Measurements from ENCODE around the gene ANXA4. TPM values are rescaled to one million over a fixed set of nuclear protein-coding genes. Genes with fewer than 3 reads are reported as not detected.

Gene ANXA4
- total and polyA plus RNA-seq, 2 of the 13 experiments (the other 11 are each of a cell fraction or from before 2014, with no cell fraction given), result 155 to 168 TPM

- TF ChIP-seq MLXIP (CRISPR knock-in tag; IDR thresholded peaks at IDR 0.05; ENCODE audit: borderline replicate concordance), result peak; percentile 13
- TF ChIP-seq ZNF317 (CRISPR knock-in tag; IDR thresholded peaks at IDR 0.05), result no peak; the same call in 1 of the 2 replicates
- TF ChIP-seq PPARG (CRISPR knock-in tag; conservative IDR thresholded peaks at IDR 0.05), result no peak; the same call in 1 of the 2 replicates
- TF ChIP-seq RBAK (CRISPR knock-in tag; IDR thresholded peaks at IDR 0.05), result no peak
- TF ChIP-seq ZNF567 (CRISPR knock-in tag; IDR thresholded peaks at IDR 0.05; ENCODE audit: borderline replicate concordance), result peak; percentile 92
- TF ChIP-seq RAD21 (CRISPR knock-in tag; IDR thresholded peaks at IDR 0.05), result peak; percentile 11; the same call in 1 of the 2 replicates
- TF ChIP-seq ZGPAT (CRISPR knock-in tag; IDR thresholded peaks at IDR 0.05), result peak; percentile 97; the same call in 1 of the 2 replicates
- peak; percentile 71 for TF ChIP-seq HOXA3 (CRISPR knock-in tag; IDR thresholded peaks at IDR 0.05)
- no peak for TF ChIP-seq ATRX (CRISPR knock-in tag; IDR thresholded peaks at IDR 0.05; ENCODE audit: borderline replicate concordance)
- no peak; the same call in 1 of the 2 replicates for TF ChIP-seq ZMYM3 (CRISPR knock-in tag; IDR thresholded peaks at IDR 0.05)
- TF ChIP-seq, protein P1, sequence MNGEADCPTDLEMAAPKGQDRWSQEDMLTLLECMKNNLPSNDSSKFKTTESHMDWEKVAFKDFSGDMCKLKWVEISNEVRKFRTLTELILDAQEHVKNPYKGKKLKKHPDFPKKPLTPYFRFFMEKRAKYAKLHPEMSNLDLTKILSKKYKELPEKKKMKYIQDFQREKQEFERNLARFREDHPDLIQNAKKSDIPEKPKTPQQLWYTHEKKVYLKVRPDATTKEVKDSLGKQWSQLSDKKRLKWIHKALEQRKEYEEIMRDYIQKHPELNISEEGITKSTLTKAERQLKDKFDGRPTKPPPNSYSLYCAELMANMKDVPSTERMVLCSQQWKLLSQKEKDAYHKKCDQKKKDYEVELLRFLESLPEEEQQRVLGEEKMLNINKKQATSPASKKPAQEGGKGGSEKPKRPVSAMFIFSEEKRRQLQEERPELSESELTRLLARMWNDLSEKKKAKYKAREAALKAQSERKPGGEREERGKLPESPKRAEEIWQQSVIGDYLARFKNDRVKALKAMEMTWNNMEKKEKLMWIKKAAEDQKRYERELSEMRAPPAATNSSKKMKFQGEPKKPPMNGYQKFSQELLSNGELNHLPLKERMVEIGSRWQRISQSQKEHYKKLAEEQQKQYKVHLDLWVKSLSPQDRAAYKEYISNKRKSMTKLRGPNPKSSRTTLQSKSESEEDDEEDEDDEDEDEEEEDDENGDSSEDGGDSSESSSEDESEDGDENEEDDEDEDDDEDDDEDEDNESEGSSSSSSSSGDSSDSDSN (CRISPR knock-in tag; IDR thresholded peaks at IDR 0.05), result peak; percentile 99
- TF ChIP-seq, protein P2, sequence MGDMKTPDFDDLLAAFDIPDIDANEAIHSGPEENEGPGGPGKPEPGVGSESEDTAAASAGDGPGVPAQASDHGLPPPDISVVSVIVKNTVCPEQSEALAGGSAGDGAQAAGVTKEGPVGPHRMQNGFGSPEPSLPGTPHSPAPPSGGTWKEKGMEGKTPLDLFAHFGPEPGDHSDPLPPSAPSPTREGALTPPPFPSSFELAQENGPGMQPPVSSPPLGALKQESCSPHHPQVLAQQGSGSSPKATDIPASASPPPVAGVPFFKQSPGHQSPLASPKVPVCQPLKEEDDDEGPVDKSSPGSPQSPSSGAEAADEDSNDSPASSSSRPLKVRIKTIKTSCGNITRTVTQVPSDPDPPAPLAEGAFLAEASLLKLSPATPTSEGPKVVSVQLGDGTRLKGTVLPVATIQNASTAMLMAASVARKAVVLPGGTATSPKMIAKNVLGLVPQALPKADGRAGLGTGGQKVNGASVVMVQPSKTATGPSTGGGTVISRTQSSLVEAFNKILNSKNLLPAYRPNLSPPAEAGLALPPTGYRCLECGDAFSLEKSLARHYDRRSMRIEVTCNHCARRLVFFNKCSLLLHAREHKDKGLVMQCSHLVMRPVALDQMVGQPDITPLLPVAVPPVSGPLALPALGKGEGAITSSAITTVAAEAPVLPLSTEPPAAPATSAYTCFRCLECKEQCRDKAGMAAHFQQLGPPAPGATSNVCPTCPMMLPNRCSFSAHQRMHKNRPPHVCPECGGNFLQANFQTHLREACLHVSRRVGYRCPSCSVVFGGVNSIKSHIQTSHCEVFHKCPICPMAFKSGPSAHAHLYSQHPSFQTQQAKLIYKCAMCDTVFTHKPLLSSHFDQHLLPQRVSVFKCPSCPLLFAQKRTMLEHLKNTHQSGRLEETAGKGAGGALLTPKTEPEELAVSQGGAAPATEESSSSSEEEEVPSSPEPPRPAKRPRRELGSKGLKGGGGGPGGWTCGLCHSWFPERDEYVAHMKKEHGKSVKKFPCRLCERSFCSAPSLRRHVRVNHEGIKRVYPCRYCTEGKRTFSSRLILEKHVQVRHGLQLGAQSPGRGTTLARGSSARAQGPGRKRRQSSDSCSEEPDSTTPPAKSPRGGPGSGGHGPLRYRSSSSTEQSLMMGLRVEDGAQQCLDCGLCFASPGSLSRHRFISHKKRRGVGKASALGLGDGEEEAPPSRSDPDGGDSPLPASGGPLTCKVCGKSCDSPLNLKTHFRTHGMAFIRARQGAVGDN (CRISPR knock-in tag; IDR thresholded peaks at IDR 0.05), result peak; percentile 99
- TF ChIP-seq ZNF224 (CRISPR knock-in tag; IDR thresholded peaks at IDR 0.05), result 0 out of 2 replicates have a peak, but pooled peaks have one; percentile 70
- TF ChIP-seq ZNF383 (CRISPR knock-in tag; IDR thresholded peaks at IDR 0.05; ENCODE audit: borderline replicate concordance), result peak; percentile 96; the same call in 1 of the 2 replicates
- peak; percentile 95; the same call in 1 of the 2 replicates for TF ChIP-seq MXD3 (CRISPR knock-in tag; IDR thresholded peaks at IDR 0.05)
- TF ChIP-seq NPAS2 (CRISPR knock-in tag; IDR thresholded peaks at IDR 0.05; ENCODE audit: borderline replicate concordance), result 0 out of 2 replicates have a peak, but pooled peaks have one; percentile 74
- TF ChIP-seq IKZF1 (IDR thresholded peaks at IDR 0.05), result no peak
Observed at GRCh38 chr2:69741575-69742321, at the start of gene ANXA4 (continued).

Data from HepG2 (cell line).